HepG2 (cell line): ENCODE measurements around the gene DUOXA2.

Experiments
- CTCF ChIP-seq: sonication (generic); formaldehyde crosslinking; IDR thresholded peaks from 2 replicates; pipeline ENCODE4 v1.5.0; 2020; ENCODE audit warnings: mild to moderate bottlenecking, missing genetic modification reagents, moderate library complexity
- KLF13 ChIP-seq: sonication (generic); formaldehyde crosslinking; IDR thresholded peaks from 2 replicates; pipeline ENCODE4 v1.4.0; 2020; ENCODE audit warnings: mild to moderate bottlenecking, missing genetic modification reagents
- MYC ChIP-seq: sonication (generic); formaldehyde crosslinking; IDR thresholded peaks from 2 replicates; pipeline ENCODE4 v1.9.0; 2021; ENCODE audit warnings: missing genetic modification reagents, borderline replicate concordance
- RBAK ChIP-seq: sonication (generic); formaldehyde crosslinking; IDR thresholded peaks from 2 replicates; pipeline ENCODE4 v1.5.1; 2020; ENCODE audit warnings: mild to moderate bottlenecking, missing genetic modification reagents
- TFAP4 ChIP-seq: sonication (generic); IDR thresholded peaks from 2 replicates; pipeline ENCODE4 v1.6.1; 2016; ENCODE audit warnings: low read depth, borderline replicate concordance
- ZNF598 ChIP-seq: sonication (generic); formaldehyde crosslinking; IDR thresholded peaks from 2 replicates; pipeline ENCODE4 v1.5.1; 2020; ENCODE audit warnings: mild to moderate bottlenecking, missing genetic modification reagents, borderline replicate concordance
- ZSCAN21 ChIP-seq: sonication (generic); formaldehyde crosslinking; IDR thresholded peaks from 2 replicates; pipeline ENCODE4 v1.8.0; 2022; ENCODE audit warnings: mild to moderate bottlenecking, missing genetic modification reagents, moderate library complexity, borderline replicate concordance

GRCh38 chr15:45143946-45144345 is 29.8 kb downstream of the DUOXA2 start:
- TF ChIP-seq TFAP4 (no peak), CTCF (no peak), ZSCAN21 (CRISPR knock-in tag) (no peak), ZNF598 (CRISPR knock-in tag) (no peak), MYC (CRISPR knock-in tag) (no peak), RBAK (CRISPR knock-in tag) (no peak), KLF13 (CRISPR knock-in tag) (no peak)
